NCI-H146 (cell line): ENCODE data around the gene FOSB.
A peak's percentile ranks its signal among the peaks of the same experiment; 100 is the strongest.

Experiments
- DNase-seq: peaks from one replicate; lab custom pipeline; 2025; lab: John Stamatoyannopoulos, UW

The FOSB gene

DNA sequence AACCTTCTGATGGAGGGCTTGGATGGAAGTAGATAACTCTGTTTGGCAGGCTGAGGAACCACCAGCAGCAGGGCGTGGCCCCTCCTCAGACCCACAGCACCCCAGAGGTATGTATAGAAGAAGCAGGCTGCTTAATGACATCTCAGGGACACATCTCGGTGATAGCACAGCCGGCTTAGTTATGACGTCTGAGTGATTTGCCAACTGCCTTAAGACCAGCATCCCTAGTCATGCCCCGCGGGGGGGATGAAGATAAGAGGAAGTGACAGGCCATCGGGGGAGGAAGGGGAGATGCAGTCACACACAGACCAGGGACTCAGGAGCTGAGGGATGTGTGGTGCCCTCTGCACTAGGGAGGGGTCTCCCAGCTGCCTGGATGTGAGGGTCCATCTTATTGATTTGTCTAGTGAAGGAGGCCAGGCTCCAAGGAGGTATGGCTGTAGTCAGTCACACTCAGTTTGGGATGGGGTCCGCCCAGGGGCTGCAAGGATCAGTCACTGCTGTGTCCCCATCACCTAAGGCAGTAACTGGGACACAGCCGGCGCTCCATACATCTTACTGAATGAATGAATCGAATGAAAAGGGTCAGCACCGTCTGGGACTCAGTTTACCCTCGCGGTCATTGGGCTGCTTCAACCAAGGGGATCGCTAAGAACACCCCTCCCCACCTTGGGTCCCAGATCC is 24.9 kb upstream of the FOSB start:
- peak; percentile 23 for DNase-seq

- peak; percentile 45 for DNase-seq
Measured at GRCh38 chr19:45443462-45444317, 24.1 kb upstream of the FOSB start.

DNA sequence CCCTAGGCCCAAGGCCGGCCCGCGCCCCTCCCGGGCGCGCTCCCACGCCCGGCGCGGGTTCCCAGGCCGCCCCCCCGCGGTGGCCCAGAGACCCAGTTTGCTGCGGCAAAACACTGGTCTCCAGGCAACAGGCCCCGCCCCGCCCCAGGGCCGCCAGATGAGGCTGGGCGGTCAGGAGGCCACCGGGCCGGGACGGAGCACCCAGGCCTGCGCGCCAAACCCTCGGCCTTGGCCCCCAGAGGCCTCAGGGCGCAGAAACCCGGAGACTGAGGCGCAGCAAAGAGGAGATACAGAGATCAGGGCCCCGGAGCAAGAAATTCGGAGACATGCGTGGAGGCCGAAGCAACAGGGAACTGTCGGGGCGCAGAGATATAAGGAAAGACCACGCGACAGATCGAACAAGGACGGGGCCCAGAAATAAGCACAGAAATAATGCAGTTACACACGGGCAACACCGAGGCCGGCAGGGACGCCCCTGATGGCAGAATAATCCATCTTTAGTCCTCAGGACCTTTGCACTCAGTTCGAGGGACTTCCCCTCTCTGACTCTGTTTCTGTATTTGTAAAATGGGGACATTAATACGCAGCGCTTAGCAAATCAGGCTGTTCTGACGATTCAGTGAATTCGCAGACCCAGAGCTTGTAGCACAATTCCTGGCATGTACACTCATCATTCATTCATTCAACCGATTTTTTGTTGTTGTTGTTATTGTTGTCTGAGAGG is 23.3 kb upstream of the FOSB start:
- DNase-seq, result peak; percentile 66

GRCh38 chr19:45445139-45445538 is 22.7 kb upstream of the FOSB start:
- no peak for DNase-seq

GRCh38 chr19:45446295-45446694 is 21.5 kb upstream of the FOSB start:
- peak; percentile 27 for DNase-seq

GRCh38 chr19:45446944-45447343 is 20.9 kb upstream of the FOSB start:
- DNase-seq, result no peak

DNA sequence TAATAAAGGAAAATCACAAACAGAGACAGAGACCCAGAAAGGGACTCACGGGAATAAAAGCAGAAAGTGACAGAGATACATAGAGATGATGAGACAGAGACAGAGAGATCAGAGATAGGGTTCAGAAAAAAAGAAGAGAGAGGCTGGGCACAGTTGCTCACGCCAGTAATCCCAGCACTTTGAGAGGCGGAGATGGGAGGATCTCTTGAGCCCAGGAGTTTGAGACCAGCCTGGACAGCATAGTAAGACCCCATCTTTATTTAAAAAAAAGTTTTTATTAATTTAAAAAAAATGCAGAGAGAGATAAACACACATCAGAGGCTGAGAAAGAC is 19.4 kb upstream of the FOSB start:
- DNase-seq, result no peak

GRCh38 chr19:45448887-45449299 is 18.9 kb upstream of the FOSB start:
- DNase-seq, result no peak

DNA sequence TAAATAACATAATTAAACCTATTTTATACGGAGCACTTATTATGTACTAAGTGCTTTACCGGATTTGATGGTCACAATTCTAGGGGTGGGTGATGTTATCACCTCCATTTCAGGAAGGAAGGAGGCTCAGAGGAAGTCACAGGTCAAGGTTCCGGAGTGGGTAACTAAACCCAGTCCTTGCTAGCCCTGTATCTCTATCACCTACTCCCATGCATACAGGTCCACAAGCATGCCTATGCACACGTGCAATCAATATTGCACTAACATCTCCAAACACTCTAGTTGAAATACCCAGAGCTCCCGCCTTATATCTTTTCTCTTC is 17.8 kb upstream of the FOSB start:
- no peak for DNase-seq

DNA sequence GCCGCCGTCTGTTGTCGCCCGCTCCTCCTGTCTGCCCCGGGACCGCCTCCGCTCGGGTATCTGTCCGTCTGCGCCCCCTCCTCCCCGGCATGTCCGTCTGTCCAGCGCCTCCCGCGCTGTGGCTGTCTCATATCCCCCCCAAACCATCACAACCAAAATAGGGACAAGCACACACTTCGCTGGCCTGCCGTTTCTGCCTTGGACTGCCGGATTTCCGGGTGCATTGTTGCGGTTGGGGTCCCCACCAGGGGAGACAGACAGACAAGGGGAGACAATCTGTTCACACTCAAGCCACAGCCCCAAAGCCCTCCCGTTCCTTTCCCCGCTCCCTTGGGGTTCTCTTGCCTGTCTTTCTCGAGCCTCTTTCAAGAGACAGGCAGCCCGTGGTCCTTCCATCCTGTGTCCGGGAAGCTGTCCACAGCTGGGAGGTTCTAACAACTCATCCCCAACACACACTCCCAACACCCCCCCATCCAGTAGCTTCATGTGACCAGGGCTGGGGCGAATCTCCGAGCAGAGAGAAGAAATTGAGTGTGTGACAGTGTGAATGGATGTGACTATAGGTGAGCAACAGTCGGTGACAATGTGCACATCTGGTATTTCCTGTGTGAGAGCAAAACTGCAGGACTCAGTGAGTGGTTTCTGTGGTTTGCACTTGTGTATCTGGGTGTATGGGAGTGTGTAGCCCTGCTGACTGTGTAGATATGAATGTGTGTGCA is 16.5 kb upstream of the FOSB start:
- no peak for DNase-seq

- DNase-seq, result no peak
Measured at GRCh38 chr19:45451850-45452387, 15.9 kb upstream of the FOSB start.

- peak; percentile 26 for DNase-seq
Measured at GRCh38 chr19:45455707-45456499, 11.9 kb upstream of the FOSB start.

- no peak for DNase-seq
Measured at GRCh38 chr19:45456500-45456815, 11.3 kb upstream of the FOSB start.

DNA sequence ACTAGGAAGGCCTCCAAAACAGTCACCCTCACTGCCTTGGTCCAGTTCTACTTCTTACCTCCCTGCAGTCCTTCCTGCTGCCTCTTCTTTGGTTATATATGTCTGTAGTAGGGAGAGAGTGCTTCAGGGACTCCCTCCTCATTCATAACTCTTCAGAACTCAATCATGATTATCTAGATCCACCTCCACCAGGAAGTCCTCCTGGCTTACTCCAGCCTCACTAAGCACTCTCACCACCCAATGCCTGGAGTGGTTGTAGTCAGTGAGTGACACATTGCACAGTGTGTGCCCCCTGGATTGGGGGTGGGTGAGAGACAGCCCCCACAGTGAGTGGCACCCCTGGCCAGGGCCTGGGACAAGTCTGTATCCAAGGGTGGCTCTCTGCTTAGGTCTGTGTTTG is 10.0 kb upstream of the FOSB start:
- DNase-seq, result no peak

DNA sequence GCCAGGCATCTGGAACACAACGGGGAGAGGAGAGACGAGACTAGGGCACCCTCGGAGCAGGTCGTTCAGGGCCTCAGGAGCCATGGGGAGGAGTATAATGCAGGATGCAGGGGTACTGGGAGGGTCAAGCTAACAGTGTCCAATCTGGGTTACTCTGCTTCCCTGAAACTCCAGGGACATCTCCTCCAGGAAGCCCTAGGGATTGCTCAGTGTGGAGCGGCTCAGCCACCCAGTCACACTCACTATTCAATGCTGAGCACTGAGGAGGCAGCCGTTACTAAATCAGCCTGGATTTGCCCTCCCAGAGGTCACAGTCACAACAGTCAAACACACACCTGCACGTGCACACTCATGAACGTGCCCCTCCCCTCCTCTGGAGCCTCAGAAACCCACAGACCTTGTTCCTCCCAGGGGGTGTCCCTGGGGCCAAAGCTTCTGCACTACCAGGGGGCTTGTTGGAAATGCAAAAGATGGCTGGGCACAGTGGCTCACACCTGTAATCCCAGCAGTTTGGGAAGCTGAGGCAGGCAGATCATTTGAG is 6.9 kb upstream of the FOSB start:
- no peak for DNase-seq

DNA sequence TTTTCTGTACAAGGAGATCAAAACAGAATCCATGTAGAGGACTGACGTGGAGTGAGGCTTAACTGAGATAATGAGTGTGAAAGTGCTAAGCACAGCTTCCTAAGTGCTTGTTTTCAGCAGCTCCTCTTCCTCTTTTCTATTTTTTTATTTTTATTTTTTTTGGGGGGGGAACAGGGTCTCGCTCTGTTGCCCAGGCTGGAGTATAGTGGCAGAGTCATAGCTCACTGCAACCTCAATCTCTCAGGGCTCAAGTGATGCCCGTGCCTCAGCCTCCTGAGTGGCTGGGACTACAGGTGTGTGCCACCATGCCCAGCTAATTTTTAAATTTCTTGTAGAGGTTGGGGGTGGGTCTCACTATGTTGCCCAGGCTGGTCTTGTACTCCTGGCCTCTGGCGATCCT is 5.6 kb upstream of the FOSB start:
- DNase-seq, result no peak

- DNase-seq, result no peak
Measured at GRCh38 chr19:45463241-45463640, 4.6 kb upstream of the FOSB start.

GRCh38 chr19:45464274-45464673 is 3.5 kb upstream of the FOSB start:
- DNase-seq, result no peak

DNA sequence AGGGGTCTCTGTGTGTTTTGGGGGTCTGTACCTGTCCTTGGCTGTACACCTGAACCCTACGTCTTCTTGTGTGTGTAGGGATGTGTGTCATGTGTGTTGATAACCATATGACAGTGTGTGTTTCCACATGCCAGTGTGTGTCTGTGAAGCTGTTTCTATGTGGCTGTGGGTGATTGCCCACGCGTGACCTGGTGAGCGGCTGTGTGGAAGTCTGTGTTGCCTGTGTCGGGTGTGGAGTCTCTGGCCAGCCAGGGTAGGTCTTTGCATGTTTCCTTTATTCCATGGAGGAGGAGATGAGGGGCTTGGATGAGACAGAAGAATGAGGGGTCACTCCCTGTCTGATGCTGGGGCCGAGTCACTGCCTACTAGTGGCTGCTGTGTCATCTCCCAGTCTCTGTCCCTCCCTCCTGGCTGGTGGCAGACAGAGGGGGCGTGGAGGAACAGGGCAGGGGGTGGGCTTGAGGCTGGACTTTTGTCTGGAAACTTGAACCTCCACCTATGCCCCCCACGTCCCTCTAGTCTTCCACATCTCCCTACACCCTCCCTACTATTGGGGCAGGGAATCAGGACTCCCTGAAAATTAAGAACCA is 2.8 kb upstream of the FOSB start:
- no peak for DNase-seq

DNA sequence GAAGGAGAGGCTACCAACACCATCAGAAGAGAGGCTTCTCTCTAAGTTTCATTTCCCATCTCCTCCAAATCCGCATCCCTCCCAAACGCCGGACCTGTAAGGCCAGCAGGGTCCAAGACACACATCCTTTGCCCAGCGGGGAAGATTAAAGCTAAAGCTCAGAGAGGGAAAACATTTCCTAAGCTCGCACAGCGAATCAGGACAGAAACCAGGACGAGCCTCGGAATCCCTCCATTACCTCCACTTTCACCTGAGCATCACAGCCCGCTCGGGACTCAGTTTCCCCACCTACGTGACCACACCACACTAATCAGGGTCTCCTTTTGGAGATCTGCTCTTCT is 711 bp upstream of the FOSB start:
- DNase-seq, result no peak

GRCh38 chr19:45468159-45468651 is 409 bp downstream of the FOSB start:
- no peak for DNase-seq
